Tibial artery (tissue), 4 donors: ENCODE results near the gene CCR2.

Source experiments
- DNase-seq, 2 donors: peaks; one replicate each; pipeline ENCODE4 v3.0.0-alpha.2; 2019
- H3K27ac ChIP-seq, 2 donors: fragments of 200-600 bp; sonication (generic) in 1 of 2; 1 replicate in 1 of 2; 2 replicates in 1 of 2; pipeline ENCODE4 v1.5.1; 2018 to 2019; ENCODE audit warnings: mild to moderate bottlenecking in 1 of 2
- H3K27me3 ChIP-seq, 2 donors: fragments of 200-600 bp; sonication (generic) in 1 of 2; one replicate each; pipeline versions ENCODE4 v1.5.1 to v1.6.0; 2016 to 2019
- H3K36me3 ChIP-seq, 3 donors: fragments of 200-600 bp; sonication (generic) in 2 of 3; one replicate each; pipeline ENCODE4 v1.5.1; 2016 to 2019; ENCODE audit warnings: mild to moderate bottlenecking in 2 of 3
- H3K4me1 ChIP-seq, 4 donors: fragments of 200-600 bp; sonication (generic) in 2 of 4; 1 replicate in 3 of 4; 2 replicates in 1 of 4; pipeline ENCODE4 v1.5.1; 2016 to 2019
- H3K4me3 ChIP-seq, 2 donors: fragments of 200-600 bp; sonication (generic) in 1 of 2; 1 replicate in 1 of 2; 2 replicates in 1 of 2; pipeline ENCODE4 v1.5.1; 2018 to 2019; ENCODE audit warnings: mild to moderate bottlenecking in 2 of 2
- H3K9me3 ChIP-seq, 3 donors: fragments of 200-600 bp; sonication (generic) in 1 of 3; one replicate each; pipeline ENCODE4 v1.5.1; 2016 to 2019
- CTCF ChIP-seq, 2 experiments: fragments of 200-600 bp in 1 of 2; fragments of 450-650 bp in 1 of 2; IDR thresholded peaks; one replicate each; pipeline ENCODE4 v1.5.1; 2017 to 2019; ENCODE audit warnings: antibody characterized with exemption in 2 of 2, mild to moderate bottlenecking in 1 of 2, moderate library complexity in 1 of 2
- intact Hi-C: fragments of 100-400 bp; cut with DNase I; formaldehyde crosslinking; loops from one replicate; pipeline ENCODE4 v1.15.0; 2023; ENCODE audit warnings: low total_unique reads

Gene CCR2

GRCh38 chr3:46371519-46372340 lies 17.8 kb downstream of the CCR2 start:
- H3K27ac ChIP-seq = no peak overlapping the region
- intact Hi-C loops = no loop called here
- no peaks in the 10 kb centered on the region for H3K4me1 ChIP-seq
- no peak overlapping the region for H3K4me3 ChIP-seq
- H3K27me3 ChIP-seq = peaks cover 0 to 11% of the 10 kb centered on the region in 2 donors
- TF ChIP-seq CTCF (IDR thresholded peaks at IDR 0.05) = no peak
- H3K9me3 ChIP-seq = no peaks in the 10 kb centered on the region
- DNase-seq = no peak
- no peaks in the 10 kb centered on the region for H3K36me3 ChIP-seq

- Histone ChIP-seq H3K9me3 (no peaks in the 10 kb centered on the region), H3K36me3 (no peaks in the 10 kb centered on the region), H3K27me3 (peaks cover 0 to 11% of the 10 kb centered on the region in 2 donors), H3K4me1 (no peaks in the 10 kb centered on the region), H3K4me3 (no peak overlapping the region), H3K27ac (no peak overlapping the region)
- TF ChIP-seq CTCF (IDR thresholded peaks at IDR 0.05) = peak in 1 of 2 experiments; percentile 6
- intact Hi-C loops = no loop called here
- DNase-seq = no peak
Observed at GRCh38 chr3:46372492-46373359, 18.8 kb downstream of the CCR2 start.

- Histone ChIP-seq H3K4me1 (no peaks in the 10 kb centered on the region), H3K4me3 (no peak overlapping the region), H3K9me3 (no peaks in the 10 kb centered on the region), H3K36me3 (no peaks in the 10 kb centered on the region), H3K27ac (no peak overlapping the region), H3K27me3 (peaks cover 0 to 11% of the 10 kb centered on the region in 2 donors)
- DNase-seq = no peak
- intact Hi-C loops = no loop called here
- no peak for TF ChIP-seq CTCF (IDR thresholded peaks at IDR 0.05)
Observed at GRCh38 chr3:46374755-46375154, 20.8 kb downstream of the CCR2 start.

GRCh38 chr3:46375218-46375617 lies 21.3 kb downstream of the CCR2 start:
- Histone ChIP-seq H3K9me3 (no peaks in the 10 kb centered on the region), H3K4me3 (no peak overlapping the region), H3K27ac (no peak overlapping the region), H3K36me3 (no peaks in the 10 kb centered on the region), H3K27me3 (peaks cover 0 to 11% of the 10 kb centered on the region in 2 donors), H3K4me1 (no peaks in the 10 kb centered on the region)
- TF ChIP-seq CTCF (IDR thresholded peaks at IDR 0.05) = no peak
- DNase-seq = no peak
- intact Hi-C loops = no loop called here

GRCh38 chr3:46375814-46376213 lies 21.9 kb downstream of the CCR2 start:
- intact Hi-C loops = no loop called here
- Histone ChIP-seq H3K27me3 (peaks cover 0 to 11% of the 10 kb centered on the region in 2 donors), H3K4me3 (no peak overlapping the region), H3K9me3 (no peaks in the 10 kb centered on the region), H3K27ac (no peak overlapping the region), H3K4me1 (peaks cover 0 to 5% (median 2%) of the 10 kb centered on the region in 4 donors), H3K36me3 (no peaks in the 10 kb centered on the region)
- no peak for DNase-seq
- TF ChIP-seq CTCF (IDR thresholded peaks at IDR 0.05) = no peak
